Measurements from ENCODE around the gene MYO16.

DNA sequence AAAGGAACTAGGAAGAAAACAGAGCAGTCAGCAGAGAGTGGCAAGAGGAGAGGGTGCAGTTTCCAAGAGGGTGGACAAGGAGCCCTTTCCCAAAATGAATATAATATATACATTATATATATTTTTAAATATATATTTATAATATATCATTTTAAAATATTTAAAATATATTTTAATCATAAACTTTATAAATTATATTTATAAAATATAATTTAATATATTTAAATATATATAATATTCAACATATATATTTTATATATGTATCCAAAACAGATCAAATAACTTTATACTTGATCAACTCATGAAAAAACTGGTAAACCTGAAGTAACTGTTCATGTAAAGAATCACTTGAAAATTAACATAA is 328.6 kb downstream of the MYO16 start:
- TF ChIP-seq, protein P1, sequence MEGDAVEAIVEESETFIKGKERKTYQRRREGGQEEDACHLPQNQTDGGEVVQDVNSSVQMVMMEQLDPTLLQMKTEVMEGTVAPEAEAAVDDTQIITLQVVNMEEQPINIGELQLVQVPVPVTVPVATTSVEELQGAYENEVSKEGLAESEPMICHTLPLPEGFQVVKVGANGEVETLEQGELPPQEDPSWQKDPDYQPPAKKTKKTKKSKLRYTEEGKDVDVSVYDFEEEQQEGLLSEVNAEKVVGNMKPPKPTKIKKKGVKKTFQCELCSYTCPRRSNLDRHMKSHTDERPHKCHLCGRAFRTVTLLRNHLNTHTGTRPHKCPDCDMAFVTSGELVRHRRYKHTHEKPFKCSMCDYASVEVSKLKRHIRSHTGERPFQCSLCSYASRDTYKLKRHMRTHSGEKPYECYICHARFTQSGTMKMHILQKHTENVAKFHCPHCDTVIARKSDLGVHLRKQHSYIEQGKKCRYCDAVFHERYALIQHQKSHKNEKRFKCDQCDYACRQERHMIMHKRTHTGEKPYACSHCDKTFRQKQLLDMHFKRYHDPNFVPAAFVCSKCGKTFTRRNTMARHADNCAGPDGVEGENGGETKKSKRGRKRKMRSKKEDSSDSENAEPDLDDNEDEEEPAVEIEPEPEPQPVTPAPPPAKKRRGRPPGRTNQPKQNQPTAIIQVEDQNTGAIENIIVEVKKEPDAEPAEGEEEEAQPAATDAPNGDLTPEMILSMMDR (IDR thresholded peaks at IDR 0.05): no peak
- TF ChIP-seq POLR2A (IDR thresholded peaks at IDR 0.05): no peak
